ENCODE data around the gene PRR14. TPM values are rescaled to one million over a fixed set of nuclear protein-coding genes. Genes with fewer than 3 reads are reported as not detected.

Gene PRR14
- polyA plus RNA-seq, 1 of the 3 experiments (the other 2 are of a cell fraction): 13.5 TPM

- ChIA-PET CTCF (interaction anchor here (1.0 to 1.4 kb wide), 5 partner anchors 19 to 210 kb away, joined by 3 to 5 read pairs (median 4); no protein-coding TSS in a partner anchor), POLR2A (no interaction called here)
- Histone ChIP-seq H3K4me1 (ENCODE audit: control insufficient read depth in 1 of 2, insufficient read depth in 2 of 2, low read depth in 1 of 2, low read length in 1 of 2) (peaks cover 12 to 32% of the 10 kb centered on the region in 2 experiments), H3K27me3 (ENCODE audit: insufficient read depth) (no peaks in the 10 kb centered on the region), H3K36me3 (replicated peaks in 1 of 2; ENCODE audit: control insufficient read depth in 1 of 2, insufficient read depth in 2 of 2, low read length in 1 of 2) (peaks cover 38 to 43% of the 10 kb centered on the region in 2 experiments), H3K4me2 (peak overlapping the region; percentile 83), H3K27ac (ENCODE audit: low read depth in 2 of 2, low read length in 1 of 2) (peak overlapping the region; percentile 76 to 95), H3K79me2 (ENCODE audit: insufficient read depth) (peaks cover 40% of the 10 kb centered on the region), H3F3A (replicated peaks; ENCODE audit: insufficient read depth) (peaks cover 18% of the 10 kb centered on the region), H3K4me3 (ENCODE audit: low read depth in 2 of 2, low read length in 1 of 2) (peak overlapping the region; percentile 52 to 57), H3K9me2 (no peaks in the 10 kb centered on the region), H3K9me3 (no peaks in the 10 kb centered on the region), H4K20me1 (ENCODE audit: insufficient read depth) (peaks cover 17% of the 10 kb centered on the region; the same call in 1 of the 2 replicates), H2AFZ (ENCODE audit: low read depth) (peak overlapping the region; percentile 33), H3K9ac (peak overlapping the region; percentile 49; the same call in 1 of the 2 replicates)
- TF ChIP-seq NRF1 (IDR thresholded peaks at IDR 0.05; ENCODE audit: low read depth, low read length) (no peak), SMC3 (IDR thresholded peaks at IDR 0.05; ENCODE audit: low read depth, low read length) (no peak), JUND (IDR thresholded peaks at IDR 0.05) (no peak), USF1 (IDR thresholded peaks at IDR 0.05; ENCODE audit: borderline replicate concordance, low read depth) (no peak), FOXJ3 (CRISPR knock-in tag; IDR thresholded peaks at IDR 0.05) (no peak), MXI1 (IDR thresholded peaks at IDR 0.05; ENCODE audit: low read depth, low read length) (no peak), RXRA (IDR thresholded peaks at IDR 0.05; ENCODE audit: borderline replicate concordance, low read depth) (no peak), GATA2 (CRISPR knock-in tag; IDR thresholded peaks at IDR 0.05) (no peak), SIN3A (IDR thresholded peaks at IDR 0.05; ENCODE audit: borderline replicate concordance, low read depth, low read length) (peak; percentile 17; the same call in 1 of the 2 replicates), PBX3 (IDR thresholded peaks at IDR 0.05) (no peak), RFX5 (IDR thresholded peaks at IDR 0.05; ENCODE audit: low read length) (no peak), TEAD4 (IDR thresholded peaks at IDR 0.05; ENCODE audit: borderline replicate concordance, insufficient read depth) (no peak), EP300 (IDR thresholded peaks at IDR 0.05; ENCODE audit: borderline replicate concordance in 1 of 2, low read depth in 1 of 2, low read length in 1 of 2) (no peak), NFIC (IDR thresholded peaks at IDR 0.05; ENCODE audit: borderline replicate concordance) (peak; percentile 45; the same call in 1 of the 2 replicates), POLR2AphosphoS5 (IDR thresholded peaks at IDR 0.05; ENCODE audit: low read depth, low read length) (0 out of 2 replicates have a peak, but pooled peaks have one; percentile 55), USF2 (IDR thresholded peaks at IDR 0.05; ENCODE audit: borderline replicate concordance, low read depth, low read length) (no peak), YY1 (IDR thresholded peaks at IDR 0.05; ENCODE audit: low read depth) (no peak), TAF1 (IDR thresholded peaks at IDR 0.05; ENCODE audit: borderline replicate concordance, low read depth, low read length) (no peak), FOSL2 (IDR thresholded peaks at IDR 0.05; ENCODE audit: borderline replicate concordance, low read depth) (no peak), FOXM1 (IDR thresholded peaks at IDR 0.05; ENCODE audit: low read depth) (no peak), RAD21 (IDR thresholded peaks at IDR 0.05; ENCODE audit: low read length) (no peak), ELF1 (IDR thresholded peaks at IDR 0.05) (no peak), MEF2A (IDR thresholded peaks at IDR 0.05; ENCODE audit: borderline replicate concordance, low read depth) (no peak), GABPA (IDR thresholded peaks at IDR 0.05; ENCODE audit: low read depth) (no peak), CHD2 (IDR thresholded peaks at IDR 0.05; ENCODE audit: low read length, partially characterized antibody) (no peak), EZH2phosphoT487 (IDR thresholded peaks at IDR 0.05; ENCODE audit: borderline replicate concordance, low read depth) (no peak), CTCF (IDR thresholded peaks at IDR 0.05) (no peak)
- WGBS (ENCODE audit: low lambda C conversion rate): 41% methylated on average over 19 of the region's 32 CpGs
- no peak for DNase-seq
Measured at GRCh38 chr16:30656974-30657865, 6.5 kb downstream of the PRR14 start.

Data from SK-N-SH (cell line).